Measurements from ENCODE around the gene ZNF433.

DNA sequence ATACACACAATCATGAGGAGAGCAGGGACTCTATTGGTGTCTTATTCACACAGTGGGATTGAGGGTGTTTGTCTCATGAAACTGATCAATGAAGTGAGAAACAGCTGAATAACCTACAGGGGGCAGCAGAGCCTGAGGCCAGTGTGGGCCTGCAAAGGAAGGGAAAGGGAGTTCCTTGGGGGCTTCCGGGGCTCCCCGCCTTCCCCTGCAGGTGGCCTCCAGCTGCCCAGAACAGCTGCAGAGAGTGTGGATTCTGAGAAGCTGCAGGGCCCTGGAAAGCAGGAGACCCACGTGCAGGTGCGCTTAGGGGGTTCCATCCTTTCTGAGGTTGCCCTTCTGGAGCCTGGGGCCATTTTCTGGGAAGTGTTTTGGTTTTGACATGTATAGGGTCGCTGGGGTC is 50.5 kb downstream of the ZNF433 start:
- TF ChIP-seq CTCF (IDR thresholded peaks at IDR 0.05) = no peak
- TF ChIP-seq POLR2A (IDR thresholded peaks at IDR 0.05) = no peak
- no peak for TF ChIP-seq POLR2AphosphoS5 (IDR thresholded peaks at IDR 0.05; ENCODE audit: insufficient read depth in 1 of 2, low read depth in 1 of 2)

Measured in vagina (tissue), 2 donors.